ENCODE measurements around the gene XPO6. TPM values are rescaled to one million over a fixed set of nuclear protein-coding genes. Genes with fewer than 3 reads are reported as not detected.
A peak's percentile ranks its signal among the peaks of the same experiment; 100 is the strongest.
"Not testable (repeated sequence)": the region's sequence is repeated elsewhere in the genome, so short reads cannot be mapped to it uniquely, and the experiment has no call there.

XPO6 gene
- total and polyA plus RNA-seq, 7 donors = 16.7 to 46.5 (median 26.4) TPM

DNA sequence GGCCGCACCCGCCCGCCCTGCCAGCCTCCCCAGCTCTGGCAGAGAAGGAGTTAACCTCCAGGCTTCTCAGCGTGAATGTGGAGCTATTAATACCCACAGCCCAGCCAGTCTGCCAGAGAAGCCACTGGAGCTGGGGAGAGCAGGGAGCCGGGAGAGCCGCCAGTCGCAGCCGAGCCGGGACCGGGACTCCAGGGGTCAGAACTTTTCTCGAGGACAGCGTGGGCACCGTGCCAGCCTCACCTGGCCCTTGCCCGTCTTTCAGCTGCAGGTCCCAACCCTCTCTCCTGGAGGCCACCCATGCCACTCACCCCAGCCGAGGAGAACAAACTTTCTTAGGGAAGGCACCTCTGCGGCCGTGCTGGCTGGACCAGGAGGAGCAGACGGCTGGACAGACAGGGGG, 46.8 kb upstream of the XPO6 start:
- Histone ChIP-seq H3K27me3 (ENCODE audit: insufficient read depth in 3 of 3, low read length in 2 of 3) (no peaks in the 10 kb centered on the region), H3K4me1 (peaks cover 25% of the 10 kb centered on the region), H3K9me3 (no peaks in the 10 kb centered on the region), H3K36me3 (ENCODE audit: insufficient read depth in 1 of 2, low read depth in 1 of 2) (no peaks in the 10 kb centered on the region), H3K4me3 (peak overlapping the region; percentile 73), H3K27ac (peak overlapping the region; percentile 91)
- intact Hi-C loops (cut with DNase I) = loop anchor here (2.0 to 5.0 kb wide), 2 partner anchors 46 kb away; partner anchors contain the start of gene XPO6 (in 1 of the 2)
- DNase-seq = peak; percentile 79 to 93
- peak; percentile 73 to 82 (median 77) for ATAC-seq
- no peak for TF ChIP-seq CTCF (IDR thresholded peaks at IDR 0.05)
- WGBS, 3 donors = 0 to 6% (median 2%) methylated on average over 12 to 18 of the region's 18 CpGs

DNA sequence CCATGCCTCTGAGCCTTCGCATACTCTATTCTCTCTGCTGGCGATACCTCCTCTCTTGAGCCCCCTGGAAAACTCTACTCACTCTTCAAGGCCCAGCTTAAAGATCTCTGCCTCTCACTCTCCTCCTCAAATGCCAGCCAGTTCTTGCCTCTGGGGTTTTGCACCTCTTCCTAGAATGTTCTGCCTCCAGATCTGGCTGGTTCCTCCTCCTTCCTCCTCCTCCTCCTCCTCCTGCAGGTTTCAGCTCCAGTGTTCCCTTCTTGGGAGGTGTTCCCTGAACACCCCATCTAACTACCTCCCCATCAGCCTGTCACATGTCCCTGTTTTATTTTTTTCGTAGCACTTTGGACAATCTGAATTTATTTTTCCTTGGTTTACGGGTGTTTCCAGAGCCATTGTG, 45.5 kb upstream of the XPO6 start:
- H3K27me3 ChIP-seq (ENCODE audit: insufficient read depth in 3 of 3, low read length in 2 of 3) = no peaks in the 10 kb centered on the region
- no peaks in the 10 kb centered on the region for H3K36me3 ChIP-seq (ENCODE audit: insufficient read depth in 1 of 2, low read depth in 1 of 2)
- H3K9me3 ChIP-seq = no peaks in the 10 kb centered on the region
- intact Hi-C loops (cut with DNase I) = loop anchor here in 1 of 2 donors (5.0 kb wide), 1 partner anchor 45 kb away; the partner anchor contains the start of gene XPO6
- 73 to 81% (median 79%) methylated on average over 4 of the region's 4 CpGs for WGBS, 3 donors
- H3K4me1 ChIP-seq = peaks cover 12% of the 10 kb centered on the region
- no peak for TF ChIP-seq CTCF (IDR thresholded peaks at IDR 0.05)
- DNase-seq (no peak), ATAC-seq (no peak)
- no peak overlapping the region for H3K4me3 ChIP-seq
- no peak overlapping the region for H3K27ac ChIP-seq

GRCh38 chr16:28255838-28256237, 44.1 kb upstream of the XPO6 start:
- intact Hi-C loops (cut with DNase I) = loop anchor here in 1 of 2 donors (5.0 kb wide), 1 partner anchor 44 kb away; the partner anchor contains the start of gene XPO6
- Histone ChIP-seq H3K36me3 (ENCODE audit: insufficient read depth in 1 of 2, low read depth in 1 of 2) (no peaks in the 10 kb centered on the region), H3K9me3 (no peaks in the 10 kb centered on the region), H3K27me3 (ENCODE audit: insufficient read depth in 3 of 3, low read length in 2 of 3) (no peaks in the 10 kb centered on the region), H3K4me1 (peaks cover 8% of the 10 kb centered on the region), H3K27ac (no peak overlapping the region), H3K4me3 (no peak overlapping the region)
- TF ChIP-seq CTCF (IDR thresholded peaks at IDR 0.05) = no peak
- 85 to 87% (median 85%) methylated on average over 12 of the region's 12 CpGs for WGBS, 3 donors
- DNase-seq = no peak
- no peak for ATAC-seq

DNA sequence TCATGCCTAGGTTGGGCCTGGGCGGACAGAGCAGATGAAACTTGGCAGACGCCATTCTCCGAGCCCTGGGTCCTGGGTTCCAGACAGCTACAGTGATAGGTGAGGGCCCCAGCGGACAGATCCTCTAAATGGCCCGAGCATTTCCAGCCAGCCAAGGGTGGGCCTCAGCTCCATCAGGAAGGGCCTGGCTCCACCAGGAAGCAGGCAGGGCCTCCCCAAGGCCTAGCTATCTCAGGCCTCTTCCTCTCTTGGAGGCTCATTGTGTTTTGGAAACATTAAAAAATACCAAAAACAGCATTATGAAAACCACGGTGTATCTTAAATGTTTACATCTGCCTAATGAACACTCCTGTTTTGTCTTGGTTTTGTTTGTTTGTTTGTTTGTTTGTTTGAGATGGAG, 42.4 kb upstream of the XPO6 start:
- Histone ChIP-seq H3K27ac (no peak overlapping the region), H3K4me3 (no peak overlapping the region), H3K9me3 (no peaks in the 10 kb centered on the region), H3K27me3 (ENCODE audit: insufficient read depth in 3 of 3, low read length in 2 of 3) (no peaks in the 10 kb centered on the region), H3K4me1 (peaks cover 4% of the 10 kb centered on the region), H3K36me3 (ENCODE audit: insufficient read depth in 1 of 2, low read depth in 1 of 2) (no peaks in the 10 kb centered on the region)
- DNase-seq (no peak), ATAC-seq (no peak)
- 85 to 87% (median 86%) methylated on average over 6 of the region's 6 CpGs for WGBS, 3 donors
- no peak for TF ChIP-seq CTCF (IDR thresholded peaks at IDR 0.05)
- intact Hi-C loops (cut with DNase I) = no loop called here

DNA sequence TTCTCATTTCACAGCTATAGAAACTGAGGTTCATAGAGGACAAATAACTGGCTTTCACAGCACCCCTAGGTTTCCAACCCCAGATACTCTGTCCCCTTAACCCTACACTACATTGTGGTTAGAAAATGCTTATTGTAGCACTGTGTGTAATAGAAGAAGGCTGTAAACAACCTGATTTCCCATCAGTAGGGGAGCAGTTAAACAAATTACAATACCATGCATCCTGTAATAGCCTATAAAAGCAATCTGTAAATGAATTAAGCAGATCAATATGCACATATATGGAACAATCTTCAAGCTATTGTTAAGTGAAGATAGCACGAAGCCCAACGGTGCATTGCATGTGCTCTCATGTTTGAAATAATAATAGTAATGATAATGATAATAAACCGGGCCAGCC, 39.2 kb upstream of the XPO6 start:
- Histone ChIP-seq H3K27me3 (ENCODE audit: insufficient read depth in 3 of 3, low read length in 2 of 3) (no peaks in the 10 kb centered on the region), H3K4me3 (no peak overlapping the region), H3K4me1 (no peaks in the 10 kb centered on the region), H3K9me3 (no peaks in the 10 kb centered on the region), H3K36me3 (ENCODE audit: insufficient read depth in 1 of 2, low read depth in 1 of 2) (no peaks in the 10 kb centered on the region), H3K27ac (no peak overlapping the region)
- WGBS, 3 donors = 57 to 65% (median 59%) methylated on average over 3 of the region's 3 CpGs
- intact Hi-C loops (cut with DNase I) = no loop called here
- DNase-seq = no peak
- TF ChIP-seq CTCF (IDR thresholded peaks at IDR 0.05) = no peak
- no peak for ATAC-seq

- ATAC-seq; H3K36me3 ChIP-seq (ENCODE audit: insufficient read depth in 1 of 2, low read depth in 1 of 2); H3K27me3 ChIP-seq (ENCODE audit: insufficient read depth in 3 of 3, low read length in 2 of 3); H3K4me1 ChIP-seq; H3K9me3 ChIP-seq; H3K4me3 ChIP-seq; DNase-seq; intact Hi-C loops (cut with DNase I); H3K27ac ChIP-seq: not testable (repeated sequence)
- WGBS, 3 donors = 59 to 68% (median 61%) methylated on average over 2 of the region's 2 CpGs
These were observed 37.7 kb upstream of the XPO6 start for GRCh38 chr16:28249483-28249882.

Data from psoas muscle (tissue), 8 donors.